Esophagus mucosa (tissue), 1 donor: ENCODE results near the gene OR1J4. TPM values are rescaled to one million over a fixed set of nuclear protein-coding genes. Genes with fewer than 3 reads are reported as not detected.
A peak's percentile ranks its signal among the peaks of the same experiment; 100 is the strongest.
"Not testable (repeated sequence)": the region's sequence is repeated elsewhere in the genome, so short reads cannot be mapped to it uniquely, and the experiment has no call there.

Source experiments
- ATAC-seq: fragments of 200-7000 bp; cut with Tn5 transposase; one replicate; pipeline ENCODE4 v1.9.1; 2020
- total RNA-seq: library from RNA; stranded (reverse); gene quantifications from one replicate; pipeline ENCODE4 v1.2.4, GENCODE V29; 2023
- donor health status: DM: yes; HTN: yes; CAD: no.

OR1J4 gene, protein sequence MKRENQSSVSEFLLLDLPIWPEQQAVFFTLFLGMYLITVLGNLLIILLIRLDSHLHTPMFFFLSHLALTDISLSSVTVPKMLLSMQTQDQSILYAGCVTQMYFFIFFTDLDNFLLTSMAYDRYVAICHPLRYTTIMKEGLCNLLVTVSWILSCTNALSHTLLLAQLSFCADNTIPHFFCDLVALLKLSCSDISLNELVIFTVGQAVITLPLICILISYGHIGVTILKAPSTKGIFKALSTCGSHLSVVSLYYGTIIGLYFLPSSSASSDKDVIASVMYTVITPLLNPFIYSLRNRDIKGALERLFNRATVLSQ
- 0.20 TPM for total RNA-seq

GRCh38 chr9:122518841-122519240, at the start of gene OR1J4:
OR1J4 (plus strand) TSS chr9:122519141; CDS start chr9:122519141, 0 bp downstream.
- ATAC-seq = no peak

- no peak for ATAC-seq
Observed at GRCh38 chr9:122474561-122474960, 44.4 kb upstream of the OR1J4 start.

GRCh38 chr9:122475717-122476116, 43.2 kb upstream of the OR1J4 start:
- ATAC-seq = no peak

DNA sequence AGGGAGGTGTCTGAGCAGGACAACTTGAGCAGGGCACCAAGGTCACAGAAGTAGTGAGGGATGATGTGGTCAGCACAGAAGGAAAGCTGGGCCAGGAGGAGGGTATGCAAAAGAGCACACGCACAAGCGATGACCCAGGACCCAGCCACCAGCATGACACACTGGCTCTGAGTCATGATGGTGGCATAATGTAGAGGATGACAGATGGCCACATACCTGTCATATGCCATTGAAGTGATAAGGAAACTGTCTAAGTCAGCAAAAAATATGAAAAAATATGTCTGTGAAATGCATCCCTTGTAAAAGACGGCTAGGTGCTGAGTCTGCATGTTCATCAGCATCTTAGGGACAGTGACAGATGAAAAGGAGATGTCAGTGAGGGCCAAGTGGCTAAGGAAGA, 41.6 kb upstream of the OR1J4 start:
- no peak for ATAC-seq

DNA sequence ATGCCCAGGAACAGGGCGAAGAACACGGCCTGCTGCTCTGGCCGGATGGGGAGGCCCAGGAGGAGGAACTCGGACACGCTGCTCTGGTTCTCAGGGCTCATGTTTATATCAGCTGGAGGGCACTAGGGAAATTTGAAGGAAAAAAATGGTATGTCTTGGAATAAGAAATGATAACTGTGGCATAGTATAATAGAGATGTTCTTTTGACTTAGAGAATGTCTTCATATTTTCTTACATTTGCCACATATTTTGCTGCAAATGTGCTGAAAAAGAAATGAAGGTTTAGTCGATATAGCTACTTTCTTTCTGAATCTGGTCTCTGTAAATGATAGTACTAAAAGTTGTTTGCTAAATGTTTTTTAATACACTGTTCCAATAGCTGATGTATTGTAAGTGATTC, 41.1 kb upstream of the OR1J4 start, which contains the start of gene OR1J1:
OR1J1 (minus strand) TSS at position 101 of the 400 bp plus-strand sequence; CDS start at position 101, 0 bp downstream.
- no peak for ATAC-seq

DNA sequence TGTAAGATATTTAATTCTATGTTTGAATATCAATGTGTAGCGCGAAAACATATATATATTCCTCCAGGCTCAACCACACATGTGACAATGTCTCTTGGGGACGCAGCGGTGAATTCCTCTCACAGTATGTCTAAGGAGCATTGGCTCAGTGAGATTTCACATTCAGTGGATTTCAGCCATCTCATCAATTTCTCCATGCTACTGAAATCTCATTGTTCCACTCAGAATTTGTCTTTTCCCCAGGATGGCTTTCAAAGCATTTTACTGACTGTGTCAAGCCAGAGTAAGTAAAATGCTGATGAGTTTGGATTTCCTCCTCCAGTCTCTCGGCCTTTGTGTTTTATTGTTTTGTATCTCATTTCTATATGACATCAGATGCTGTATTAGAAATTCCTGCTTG, 39.9 kb upstream of the OR1J4 start:
- ATAC-seq = no peak

DNA sequence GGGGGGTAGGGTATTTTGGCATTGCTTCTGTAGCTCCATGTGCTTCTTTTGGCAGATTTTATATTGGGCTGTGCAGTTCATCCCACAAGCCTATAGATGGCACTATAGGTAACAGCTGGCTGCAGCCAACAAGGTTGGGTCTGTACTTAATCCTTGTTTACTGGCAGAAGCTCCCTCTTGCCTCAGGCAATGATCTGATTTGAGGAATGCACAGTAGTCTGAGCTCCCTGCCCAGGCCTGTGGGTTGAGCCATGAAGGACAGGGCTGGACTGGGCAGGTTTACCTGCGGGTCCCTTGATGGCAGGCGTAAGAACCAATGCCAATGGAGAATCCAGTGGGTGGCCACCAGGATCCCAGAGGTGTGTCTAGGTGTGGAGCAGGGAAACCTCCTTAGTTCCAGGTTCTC, 20.1 kb upstream of the OR1J4 start:
- peak; percentile 94 for ATAC-seq

GRCh38 chr9:122506964-122507363, 12.0 kb upstream of the OR1J4 start:
- ATAC-seq = no peak

- ATAC-seq = no peak
Observed at GRCh38 chr9:122510502-122510901, 8.4 kb upstream of the OR1J4 start, which contains the start of gene OR1J2. OR1J2 (plus strand) TSS chr9:122510802; CDS start chr9:122510802, 0 bp downstream.

DNA sequence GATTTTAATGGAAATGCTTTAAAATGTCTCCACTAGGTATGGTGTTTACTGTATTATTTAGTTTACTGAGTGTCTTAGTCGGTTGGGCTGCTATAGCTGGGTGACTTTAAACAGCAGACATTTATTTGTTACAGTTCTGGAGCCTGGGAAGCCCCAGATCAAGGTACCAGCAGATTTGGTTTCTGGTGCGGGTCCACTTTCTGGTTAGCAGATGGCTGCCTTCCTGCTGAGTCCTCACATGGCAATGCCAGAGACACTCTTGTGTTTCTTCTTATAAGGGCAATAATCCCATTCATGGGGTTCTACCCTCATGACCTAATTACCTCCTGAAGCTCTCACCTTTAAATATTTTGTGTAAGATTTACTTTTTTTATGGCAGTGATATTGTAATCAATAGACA, 715 bp upstream of the OR1J4 start:
- ATAC-seq = no peak

DNA sequence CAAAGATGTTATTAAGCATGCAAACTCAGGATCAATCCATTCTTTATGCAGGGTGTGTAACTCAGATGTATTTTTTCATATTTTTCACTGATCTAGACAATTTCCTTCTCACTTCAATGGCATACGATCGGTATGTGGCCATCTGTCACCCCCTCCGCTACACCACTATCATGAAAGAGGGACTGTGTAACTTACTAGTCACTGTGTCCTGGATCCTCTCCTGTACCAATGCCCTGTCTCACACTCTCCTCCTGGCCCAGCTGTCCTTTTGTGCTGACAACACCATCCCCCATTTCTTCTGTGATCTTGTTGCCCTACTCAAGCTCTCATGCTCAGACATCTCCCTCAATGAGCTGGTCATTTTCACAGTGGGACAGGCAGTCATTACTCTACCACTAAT, 435 bp downstream of the OR1J4 start:
- no peak for ATAC-seq

GRCh38 chr9:122526602-122527001, 7.7 kb downstream of the OR1J4 start:
- no peak for ATAC-seq

DNA sequence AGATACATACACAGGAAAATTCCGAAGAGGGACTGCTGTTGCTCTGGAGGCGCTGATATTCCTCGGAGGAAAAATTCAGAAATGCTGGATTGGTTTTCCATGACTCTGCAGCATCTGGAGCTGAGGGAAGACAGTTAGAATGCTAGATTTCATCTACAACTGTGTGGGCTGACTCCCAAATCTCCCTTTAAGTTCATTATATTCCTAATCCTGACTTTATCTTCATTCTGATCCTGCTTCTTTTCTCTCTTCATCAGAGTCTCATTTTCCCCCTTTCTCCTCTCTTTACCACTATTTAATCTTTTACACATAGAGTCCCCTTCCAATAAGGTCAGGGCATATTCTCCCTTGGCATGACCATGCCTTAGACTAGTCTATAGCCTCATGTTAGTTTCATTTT, 8.3 kb downstream of the OR1J4 start, which contains the start of gene OR1N1:
OR1N1 (minus strand) TSS at position 101 of the 400 bp plus-strand sequence; CDS start at position 101, 0 bp downstream.
- ATAC-seq = no peak

GRCh38 chr9:122531157-122531556, 12.2 kb downstream of the OR1J4 start:
- not testable (repeated sequence) for ATAC-seq

DNA sequence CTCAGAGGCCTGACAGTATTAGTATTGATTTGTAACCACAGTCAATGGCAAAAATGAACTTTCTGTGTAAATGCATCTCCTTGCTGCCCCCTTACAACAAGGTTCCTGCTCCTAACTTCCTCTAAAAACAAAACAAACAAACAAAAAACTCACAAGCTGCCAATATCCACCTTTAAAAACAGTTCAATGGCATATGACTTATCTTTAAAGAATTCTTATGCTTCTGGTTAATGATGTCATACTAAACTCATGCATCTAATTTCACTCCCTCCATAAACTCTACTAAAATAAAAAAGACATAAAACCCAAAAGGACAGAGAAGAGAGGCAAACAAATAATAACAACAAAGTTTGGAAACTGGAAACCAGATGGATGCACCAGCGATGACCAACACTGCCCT, 17.2 kb downstream of the OR1J4 start:
- no peak for ATAC-seq

- not testable (repeated sequence) for ATAC-seq
Observed at GRCh38 chr9:122537066-122537465, 18.1 kb downstream of the OR1J4 start.

GRCh38 chr9:122538757-122539156, 19.8 kb downstream of the OR1J4 start:
- no peak for ATAC-seq

DNA sequence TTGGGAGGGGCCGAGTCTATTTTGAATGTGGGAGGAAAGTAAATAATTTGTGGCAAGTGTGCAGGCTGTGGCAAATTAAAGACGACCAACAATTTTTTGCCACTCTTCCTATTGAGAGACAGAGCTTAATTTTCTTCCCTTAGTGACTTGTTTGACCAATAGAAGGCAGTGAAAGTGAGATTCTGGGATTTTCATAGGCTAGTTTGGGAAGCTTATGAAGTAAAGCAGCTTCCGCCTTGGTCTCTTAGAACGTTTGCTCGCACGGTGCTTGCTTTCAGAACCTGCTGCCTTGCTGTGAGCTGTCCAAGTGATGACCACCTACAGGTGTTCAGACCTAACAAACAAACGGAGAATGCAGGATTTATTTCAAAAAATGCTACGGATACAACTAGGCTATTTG, 27.3 kb downstream of the OR1J4 start:
- ATAC-seq = no peak

GRCh38 chr9:122551371-122551770, 32.4 kb downstream of the OR1J4 start:
- no peak for ATAC-seq

GRCh38 chr9:122552812-122553211, 33.9 kb downstream of the OR1J4 start, which contains the start of gene OR1N2:
OR1N2 (plus strand) TSS chr9:122553112; CDS start chr9:122553212, 100 bp downstream.
- no peak for ATAC-seq

DNA sequence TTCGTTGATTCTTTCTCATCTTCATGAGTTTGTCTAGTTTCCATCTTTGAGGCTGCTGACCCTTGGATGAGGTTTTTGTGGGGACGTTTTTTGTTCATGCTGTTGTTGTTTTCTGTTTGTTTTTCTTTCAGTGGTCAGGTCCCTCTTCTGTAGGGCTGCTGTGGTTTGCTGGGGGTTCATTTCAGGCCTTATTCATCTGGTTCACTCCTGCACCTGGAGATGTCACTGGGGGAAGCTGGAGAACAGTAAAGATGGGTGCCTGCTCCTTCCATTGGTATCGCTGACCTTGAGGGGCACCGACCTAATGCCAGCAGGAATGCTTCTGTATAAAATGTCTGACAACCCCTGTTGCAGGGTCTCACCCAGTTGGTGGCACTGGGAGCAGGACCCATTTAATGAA, 42.5 kb downstream of the OR1J4 start:
- ATAC-seq = no peak

GRCh38 chr9:122562134-122562760, 43.3 kb downstream of the OR1J4 start:
- no peak for ATAC-seq

DNA sequence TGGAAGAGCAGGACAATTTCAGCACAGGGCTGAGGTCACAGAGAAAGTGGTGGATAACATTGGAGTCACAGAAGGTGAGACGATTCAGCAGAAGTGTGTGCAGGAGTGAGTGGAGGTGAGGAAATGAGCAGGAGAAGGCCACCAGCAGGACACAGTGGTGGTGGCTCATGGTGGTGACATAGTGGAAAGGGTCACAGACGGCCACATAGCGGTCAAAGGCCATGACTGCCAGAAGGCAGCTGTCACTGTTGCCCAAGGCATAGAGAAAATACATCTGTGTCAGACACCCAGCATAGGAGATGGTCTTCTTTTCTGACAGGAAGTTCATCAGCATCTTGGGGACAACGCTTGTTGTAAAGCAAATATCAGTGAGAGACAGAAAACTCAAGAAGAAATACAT, 49.0 kb downstream of the OR1J4 start:
- ATAC-seq = no peak
